ENCODE results near the gene CCRL2.

DNA sequence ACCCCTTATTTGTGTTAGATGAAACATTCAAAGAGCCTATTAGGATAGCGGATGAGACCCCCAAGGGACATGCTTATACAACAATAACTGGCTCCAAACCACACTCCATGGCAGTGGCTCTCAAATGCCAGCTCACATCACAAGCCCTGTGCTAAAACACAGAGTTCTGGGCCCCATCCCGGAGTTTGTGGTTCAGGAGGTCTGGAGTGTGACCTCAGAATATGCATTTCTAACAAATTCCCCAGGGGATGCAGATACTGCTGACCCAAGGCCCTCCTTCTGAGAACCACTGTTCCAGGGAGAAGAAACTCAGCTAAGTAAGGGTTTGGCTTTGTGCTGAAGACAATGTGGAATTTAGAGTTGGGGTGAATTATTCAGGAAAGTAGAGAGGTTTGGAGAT, 3.6 kb downstream of the CCRL2 start:
- TF ChIP-seq, protein P1, sequence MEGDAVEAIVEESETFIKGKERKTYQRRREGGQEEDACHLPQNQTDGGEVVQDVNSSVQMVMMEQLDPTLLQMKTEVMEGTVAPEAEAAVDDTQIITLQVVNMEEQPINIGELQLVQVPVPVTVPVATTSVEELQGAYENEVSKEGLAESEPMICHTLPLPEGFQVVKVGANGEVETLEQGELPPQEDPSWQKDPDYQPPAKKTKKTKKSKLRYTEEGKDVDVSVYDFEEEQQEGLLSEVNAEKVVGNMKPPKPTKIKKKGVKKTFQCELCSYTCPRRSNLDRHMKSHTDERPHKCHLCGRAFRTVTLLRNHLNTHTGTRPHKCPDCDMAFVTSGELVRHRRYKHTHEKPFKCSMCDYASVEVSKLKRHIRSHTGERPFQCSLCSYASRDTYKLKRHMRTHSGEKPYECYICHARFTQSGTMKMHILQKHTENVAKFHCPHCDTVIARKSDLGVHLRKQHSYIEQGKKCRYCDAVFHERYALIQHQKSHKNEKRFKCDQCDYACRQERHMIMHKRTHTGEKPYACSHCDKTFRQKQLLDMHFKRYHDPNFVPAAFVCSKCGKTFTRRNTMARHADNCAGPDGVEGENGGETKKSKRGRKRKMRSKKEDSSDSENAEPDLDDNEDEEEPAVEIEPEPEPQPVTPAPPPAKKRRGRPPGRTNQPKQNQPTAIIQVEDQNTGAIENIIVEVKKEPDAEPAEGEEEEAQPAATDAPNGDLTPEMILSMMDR (IDR thresholded peaks at IDR 0.05) = no peak
- TF ChIP-seq POLR2A (IDR thresholded peaks at IDR 0.05) = no peak
